HepG2 (cell line): ENCODE data around the gene AGAP1. TPM values are rescaled to one million over a fixed set of nuclear protein-coding genes. Genes with fewer than 3 reads are reported as not detected.

Experiments
- CREB1 ChIP-seq, 2 experiments: fragments of 450-650 bp in 1 of 2; IDR thresholded peaks; 2 replicates each; pipeline ENCODE4 v1.6.1; 2016 to 2017; ENCODE audit warnings: control low read depth in 1 of 2, mild to moderate bottlenecking in 1 of 2, missing compliant biosample characterization in 1 of 2, missing genetic modification characterization in 1 of 2
- FOXA1 ChIP-seq, 2 experiments: fragments of 450-650 bp in 1 of 2; sonication (generic) in 1 of 2; formaldehyde crosslinking in 1 of 2; IDR thresholded peaks; 2 replicates each; pipeline versions ENCODE4 v1.4.0 to v1.6.1; 2016 to 2020; ENCODE audit warnings: missing genetic modification reagents in 1 of 2
- HMGXB4 ChIP-seq, 2 experiments: sonication (generic) in 1 of 2; formaldehyde crosslinking in 1 of 2; IDR thresholded peaks; 2 replicates each; pipeline versions ENCODE4 v1.4.0 to v1.6.1; 2018 to 2020; ENCODE audit warnings: missing genetic modification reagents in 2 of 2, borderline replicate concordance in 1 of 2, low read depth in 1 of 2, mild to moderate bottlenecking in 1 of 2, missing biosample characterization in 1 of 2
- KDM3A ChIP-seq: IDR thresholded peaks from 2 replicates; pipeline ENCODE4 v1.6.1; 2018; ENCODE audit warnings: low read depth, missing compliant biosample characterization
- KLF13 ChIP-seq: sonication (generic); formaldehyde crosslinking; IDR thresholded peaks from 2 replicates; pipeline ENCODE4 v1.4.0; 2020; ENCODE audit warnings: mild to moderate bottlenecking, missing genetic modification reagents
- LBX2 ChIP-seq: sonication (generic); formaldehyde crosslinking; IDR thresholded peaks from 2 replicates; pipeline ENCODE4 v1.5.0; 2020; ENCODE audit warnings: missing genetic modification reagents, mild to moderate bottlenecking, borderline replicate concordance
- MED13 ChIP-seq: sonication (generic); formaldehyde crosslinking; IDR thresholded peaks from 2 replicates; pipeline ENCODE4 v1.5.0; 2020; ENCODE audit warnings: missing genetic modification reagents
- REST ChIP-seq, 2 experiments: IDR thresholded peaks; 2 replicates each; pipeline ENCODE4 v1.6.1; 2011 to 2012; ENCODE audit warnings: low read length in 2 of 2, borderline replicate concordance in 1 of 2, low read depth in 1 of 2, mild to moderate bottlenecking in 1 of 2, moderate library complexity in 1 of 2
- SALL1 ChIP-seq: sonication (generic); formaldehyde crosslinking; IDR thresholded peaks from 2 replicates; pipeline ENCODE4 v1.8.0; 2022; ENCODE audit warnings: mild to moderate bottlenecking, missing genetic modification reagents
- ZBTB21 ChIP-seq: sonication (generic); formaldehyde crosslinking; IDR thresholded peaks from 2 replicates; pipeline ENCODE4 v1.4.0; 2020; ENCODE audit warnings: missing genetic modification reagents
- ZBTB4 ChIP-seq: sonication (generic); formaldehyde crosslinking; IDR thresholded peaks from 2 replicates; pipeline ENCODE4 v1.4.0; 2020; ENCODE audit warnings: missing genetic modification reagents, mild to moderate bottlenecking, borderline replicate concordance
- ZNF124 ChIP-seq: sonication (generic); formaldehyde crosslinking; IDR thresholded peaks from 2 replicates; pipeline ENCODE4 v1.4.0; 2020; ENCODE audit warnings: missing genetic modification reagents
- ZNF549 ChIP-seq: sonication (generic); formaldehyde crosslinking; IDR thresholded peaks from 2 replicates; pipeline ENCODE4 v1.5.0; 2020; ENCODE audit warnings: missing genetic modification reagents
- ZNF605 ChIP-seq: sonication (generic); formaldehyde crosslinking; IDR thresholded peaks from 2 replicates; pipeline ENCODE4 v1.8.0; 2022; ENCODE audit warnings: mild to moderate bottlenecking, missing genetic modification reagents
- ZNF792 ChIP-seq: IDR thresholded peaks from 2 replicates; pipeline ENCODE4 v1.6.1; 2016
- polyA plus RNA-seq, 8 experiments: library from polyadenylated mRNA; depleted of rRNA in 3 of 8; stranded (reverse) in 7 of 8; unstranded in 1 of 8; fragments of >200 nt; fragmentation: Illumina TruSeq in 4 of 8; extraction: Trizol in 4 of 8; gene quantifications; 2 replicates each; pipeline versions ENCODE4 v1.2.1 to v1.2.3, GENCODE V29; 2011 to 2016; ENCODE audit warnings: low read depth in 4 of 8, missing spikeins in 1 of 8, mixed read lengths in 1 of 8; ENCODE audit not compliant: insufficient read depth in 1 of 8
- total RNA-seq, 5 experiments: library from RNA; depleted of rRNA; stranded (reverse); fragments of >200 nt; fragmentation: Illumina TruSeq; extraction: Trizol; gene quantifications; 2 replicates each; pipeline ENCODE4 v1.2.3, GENCODE V29; 2016; ENCODE audit warnings: low read depth in 1 of 5

Gene AGAP1
- total and polyA plus RNA-seq, 2 of the 13 experiments (the other 11 are each of a cell fraction or from before 2014, with no cell fraction given): 21.2 to 32.7 TPM

GRCh38 chr2:235493775-235494715 is at the start of gene AGAP1 (continued):
- TF ChIP-seq SALL1 (CRISPR knock-in tag) (0 out of 2 replicates have a peak, but pooled peaks have one; percentile 35), MED13 (no peak), FOXA1 (IDR thresholded peaks at IDR 0.05) (no peak), FOXA1 (CRISPR knock-in tag; IDR thresholded peaks at IDR 0.05) (no peak), HMGXB4 (CRISPR knock-in tag; IDR thresholded peaks at IDR 0.05; ENCODE audit: borderline replicate concordance in 1 of 2, low read depth in 1 of 2) (0 out of 4 replicates have a peak, but pooled peaks of 1 of the 2 experiments have one; percentile 21), ZNF549 (CRISPR knock-in tag) (no peak), ZNF792 (CRISPR knock-in tag) (no peak), REST (IDR thresholded peaks at IDR 0.05; ENCODE audit: borderline replicate concordance in 1 of 2, low read depth in 1 of 2, low read length in 2 of 2) (no peak), CREB1 (IDR thresholded peaks at IDR 0.05) (no peak), CREB1 (CRISPR knock-in tag; IDR thresholded peaks at IDR 0.05) (no peak), KDM3A (no peak), ZBTB21 (CRISPR knock-in tag) (no peak), ZNF124 (CRISPR knock-in tag) (no peak), KLF13 (no peak), ZBTB4 (CRISPR knock-in tag) (no peak), LBX2 (CRISPR knock-in tag) (no peak), ZNF605 (CRISPR knock-in tag) (no peak)
